H1 (cell line): ENCODE data around the gene SLC19A1. TPM values are rescaled to one million over a fixed set of nuclear protein-coding genes. Genes with fewer than 3 reads are reported as not detected.

Experiments used
- CTCF ChIA-PET: fragments of 300-600 bp; sonication (Branson Sonifier 250); formaldehyde crosslinking; loops from one replicate; lab custom pipeline; 2021; ENCODE audit not compliant: partially characterized antibody; lab: Charles Lee
- POLR2A ChIA-PET: fragments of 300-600 bp; sonication (Branson Sonifier 250); formaldehyde crosslinking; loops from one replicate; lab custom pipeline; 2021; ENCODE audit warnings: inconsistent platforms; ENCODE audit not compliant: partially characterized antibody; lab: Charles Lee
- DNase-seq, 2 experiments: peaks; one replicate each; pipeline versions ENCODE4 v3.0.0 to v3.0.0-alpha.2; 2010 to 2022; ENCODE audit warnings: low spot score in 2 of 2, low read depth in 1 of 2, mixed read lengths in 1 of 2
- FAIRE-seq: peaks from 2 replicates; lab custom pipeline; 2011; peaks lifted over from hg19 to GRCh38; lab: Jason Lieb, UNC
- H2AFZ ChIP-seq: 2 replicates; pipeline ENCODE4 v1.8.1; 2012; ENCODE audit warnings: low read length, inconsistent platforms
- H2AK5ac ChIP-seq: 2 replicates; pipeline ENCODE4 v1.6.1; 2013; ENCODE audit warnings: low read depth, low read length
- H2BK120ac ChIP-seq: replicated peaks from 2 replicates; pipeline ENCODE3; 2013; ENCODE audit warnings: low read depth, low read length, inconsistent platforms
- H2BK12ac ChIP-seq: 2 replicates; pipeline ENCODE4 v1.6.1; 2013; ENCODE audit warnings: low read depth, low read length
- H2BK15ac ChIP-seq: 2 replicates; pipeline ENCODE4 v1.6.1; 2013; ENCODE audit warnings: low read length
- H2BK20ac ChIP-seq: 2 replicates; pipeline ENCODE4 v1.6.1; 2013; ENCODE audit warnings: low read length
- H2BK5ac ChIP-seq: 2 replicates; pipeline ENCODE4 v1.6.1; 2013; ENCODE audit warnings: low read depth, low read length
- H3K14ac ChIP-seq: 2 replicates; pipeline ENCODE4 v1.6.1; 2013; ENCODE audit warnings: inconsistent platforms; ENCODE audit not compliant: insufficient read length
- H3K18ac ChIP-seq: 2 replicates; pipeline ENCODE4 v1.6.1; 2013; ENCODE audit warnings: low read length; ENCODE audit errors: extremely low read depth
- H3K23ac ChIP-seq: 2 replicates; pipeline ENCODE4 v1.6.1; 2013; ENCODE audit warnings: inconsistent platforms; ENCODE audit not compliant: insufficient read length
- H3K23me2 ChIP-seq: 2 replicates; pipeline ENCODE4 v1.6.1; 2013; ENCODE audit warnings: low read depth, low read length
- H3K27ac ChIP-seq: 2 replicates; pipeline ENCODE4 v1.6.1; 2011; ENCODE audit warnings: low read depth, low read length, inconsistent platforms
- H3K27me3 ChIP-seq, 4 experiments: replicated peaks in 1 of 4; 1 replicate in 1 of 4; 2 replicates in 3 of 4; pipeline versions ENCODE4 v1.6.1 to v1.8.1; 2011 to 2013; ENCODE audit warnings: low read length in 3 of 4, mild to moderate bottlenecking in 3 of 4, inconsistent platforms in 2 of 4, mixed read lengths in 2 of 4, moderate library complexity in 1 of 4; ENCODE audit not compliant: control insufficient read depth in 3 of 4, insufficient read depth in 3 of 4; ENCODE audit errors: extremely low read depth in 1 of 4
- H3K36me3 ChIP-seq, 4 experiments: 2 replicates each; pipeline versions ENCODE4 v1.6.1 to v1.8.1; 2011 to 2013; ENCODE audit warnings: mild to moderate bottlenecking in 4 of 4, low read length in 3 of 4, moderate library complexity in 2 of 4, control low read depth in 1 of 4, inconsistent platforms in 1 of 4; ENCODE audit not compliant: insufficient read depth in 4 of 4, control insufficient read depth in 2 of 4
- H3K4ac ChIP-seq: replicated peaks from 2 replicates; pipeline ENCODE3; 2013; ENCODE audit warnings: low read length, low read depth, mixed read lengths, inconsistent platforms; ENCODE audit not compliant: insufficient read length
- H3K4me1 ChIP-seq, 4 experiments: replicated peaks in 1 of 4; 1 replicate in 1 of 4; 2 replicates in 3 of 4; pipeline versions ENCODE4 v1.6.1 to v1.8.1; 2011 to 2013; ENCODE audit warnings: low read length in 3 of 4, inconsistent platforms in 2 of 4, mixed read lengths in 1 of 4; ENCODE audit not compliant: insufficient read depth in 4 of 4, control insufficient read depth in 3 of 4
- H3K4me2 ChIP-seq, 2 experiments: 2 replicates each; pipeline versions ENCODE4 v1.6.1 to v1.8.1; 2011 to 2013; ENCODE audit warnings: low read depth in 2 of 2, low read length in 2 of 2, control low read depth in 1 of 2, inconsistent platforms in 1 of 2, mild to moderate bottlenecking in 1 of 2; ENCODE audit not compliant: insufficient read depth in 1 of 2
- H3K4me3 ChIP-seq, 4 experiments: fragments of 200-600, 300-600 bp in 1 of 4; sonication (generic), shearing (Covaris generic), sonication (Bioruptor Twin) in 1 of 4; 2 replicates each; pipeline versions ENCODE4 v1.5.1 to v1.8.1; 2011 to 2016; ENCODE audit warnings: low read length in 4 of 4, low read depth in 3 of 4, control low read depth in 2 of 4, inconsistent platforms in 2 of 4, mild to moderate bottlenecking in 2 of 4, mixed read lengths in 1 of 4, moderate library complexity in 1 of 4; ENCODE audit not compliant: insufficient read depth in 2 of 4; ENCODE audit errors: extremely low read depth in 1 of 4
- H3K56ac ChIP-seq: replicated peaks from 2 replicates; pipeline ENCODE3; 2013; ENCODE audit warnings: low read depth, mild to moderate bottlenecking, mixed read lengths, low read length, inconsistent platforms; ENCODE audit not compliant: insufficient read length
- H3K79me1 ChIP-seq: 2 replicates; pipeline ENCODE4 v1.6.1; 2013; ENCODE audit warnings: low read depth, low read length, control low read depth
- H3K79me2 ChIP-seq, 2 experiments: 2 replicates each; pipeline versions ENCODE4 v1.6.1 to v1.8.1; 2012 to 2013; ENCODE audit warnings: low read length in 2 of 2, mild to moderate bottlenecking in 2 of 2, inconsistent platforms in 1 of 2; ENCODE audit not compliant: insufficient read depth in 2 of 2, control insufficient read depth in 1 of 2
- H3K9ac ChIP-seq, 4 experiments: replicated peaks in 1 of 4; 1 replicate in 1 of 4; 2 replicates in 3 of 4; pipeline versions ENCODE4 v1.6.1 to v1.8.1; 2011 to 2013; ENCODE audit warnings: low read depth in 3 of 4, low read length in 3 of 4, control low read depth in 2 of 4, mild to moderate bottlenecking in 2 of 4, moderate library complexity in 2 of 4, inconsistent platforms in 1 of 4; ENCODE audit errors: extremely low read depth in 1 of 4
- H3K9me3 ChIP-seq, 2 experiments: 2 replicates each; pipeline versions ENCODE4 v1.6.1 to v1.8.1; 2012 to 2013; ENCODE audit warnings: mild to moderate bottlenecking in 2 of 2, moderate library complexity in 2 of 2, control low read depth in 1 of 2, inconsistent platforms in 1 of 2, low read depth in 1 of 2, low read length in 1 of 2, mixed read lengths in 1 of 2; ENCODE audit not compliant: insufficient read depth in 2 of 2
- H4K20me1 ChIP-seq, 2 experiments: replicated peaks in 1 of 2; 2 replicates each; pipeline versions ENCODE3 to v1.8.1; 2011 to 2013; ENCODE audit warnings: inconsistent platforms in 2 of 2, low read length in 2 of 2, mild to moderate bottlenecking in 1 of 2; ENCODE audit not compliant: insufficient read depth in 2 of 2, control insufficient read depth in 1 of 2
- H4K5ac ChIP-seq: 2 replicates; pipeline ENCODE4 v1.6.1; 2013; ENCODE audit warnings: low read length, low read depth, mixed read lengths, inconsistent platforms; ENCODE audit not compliant: insufficient read length
- H4K8ac ChIP-seq: 2 replicates; pipeline ENCODE4 v1.8.0; 2013; ENCODE audit warnings: mild to moderate bottlenecking, moderate library complexity, low read length, inconsistent platforms; ENCODE audit not compliant: insufficient read depth; ENCODE audit errors: extremely low read depth
- H4K91ac ChIP-seq: replicated peaks from 2 replicates; pipeline ENCODE3; 2013; ENCODE audit warnings: low read length, mixed read lengths, inconsistent platforms; ENCODE audit not compliant: insufficient read length
- ASH2L ChIP-seq: fragments of 200-600, 300-600 bp; sonication (generic); IDR thresholded peaks from one replicate; pipeline ENCODE4 v1.7.1; 2017; ENCODE audit warnings: low read length
- CBX8 ChIP-seq: fragments of 300-800, 300-1000 bp; sonication (generic); IDR thresholded peaks from 2 replicates; pipeline ENCODE4 v1.7.1; 2016; ENCODE audit warnings: low read depth, low read length, borderline replicate concordance
- CHD1 ChIP-seq: IDR thresholded peaks from 2 replicates; pipeline ENCODE4 v1.6.1; 2012; ENCODE audit warnings: low read depth, low read length, improper control_type of control experiment
- CHD2 ChIP-seq: IDR thresholded peaks from 2 replicates; pipeline ENCODE4 v1.6.1; 2012; ENCODE audit warnings: low read length, improper control_type of control experiment
- GABPA ChIP-seq: IDR thresholded peaks from 2 replicates; pipeline ENCODE4 v1.6.1; 2011; ENCODE audit warnings: mild to moderate bottlenecking, low read length, moderate library complexity, borderline replicate concordance; ENCODE audit not compliant: insufficient read depth
- GTF2F1 ChIP-seq: IDR thresholded peaks from 2 replicates; pipeline ENCODE4 v1.6.1; 2012; ENCODE audit warnings: low read depth, low read length, improper control_type of control experiment, borderline replicate concordance
- JUN ChIP-seq: IDR thresholded peaks from 2 replicates; pipeline ENCODE4 v1.6.1; 2011; ENCODE audit warnings: low read depth, mild to moderate bottlenecking, improper control_type of control experiment, low read length
- KDM4A ChIP-seq: IDR thresholded peaks from one replicate; pipeline ENCODE4 v1.7.1; 2012; ENCODE audit warnings: low read depth, mild to moderate bottlenecking, moderate library complexity, low read length, inconsistent platforms; ENCODE audit not compliant: severe bottlenecking
- TBP ChIP-seq: IDR thresholded peaks from 2 replicates; pipeline ENCODE4 v1.6.1; 2011; ENCODE audit warnings: low read depth, low read length, improper control_type of control experiment
- YY1 ChIP-seq: IDR thresholded peaks from 2 replicates; pipeline ENCODE4 v1.6.1; 2011; ENCODE audit warnings: low read depth, mild to moderate bottlenecking, low read length
- ZNF274 ChIP-seq: IDR thresholded peaks from 2 replicates; pipeline ENCODE4 v1.7.0; 2012; ENCODE audit warnings: low read length, borderline replicate concordance; ENCODE audit errors: extremely low read depth
- WGBS, 2 experiments: shearing (Covaris generic) in 1 of 2; methylation state at CpG; one replicate each; pipeline versions ENCODE4 v1.1.6 to v1.1.7; 2013 to 2015; ENCODE audit warnings: low lambda C conversion rate in 2 of 2, mixed read lengths in 2 of 2, inconsistent platforms in 1 of 2, low coverage in 1 of 2, missing lambda C conversion rate in 1 of 2; ENCODE audit not compliant: insufficient replicate concordance in 2 of 2, insufficient coverage in 1 of 2, insufficient read length in 1 of 2; ENCODE audit errors: extremely low coverage in 1 of 2, missing lambda C conversion rate in 1 of 2; 5-methylcytosine and 5-hydroxymethylcytosine counted together
- polyA plus RNA-seq, 7 experiments: library from polyadenylated mRNA; depleted of rRNA in 3 of 7; stranded (reverse) in 5 of 7; unstranded in 2 of 7; fragments of >200 nt in 5 of 7; fragments of 200-250 nt in 2 of 7; gene quantifications; 1 replicate in 5 of 7; 2 replicates in 1 of 7; 4 replicates in 1 of 7; pipeline versions ENCODE4 v1.2.1 to v1.2.3, GENCODE V29; 2011 to 2013; ENCODE audit warnings: missing spikeins in 2 of 7, mixed read lengths in 2 of 7
- total RNA-seq: library from RNA; stranded (reverse); fragmentation: NEBNext Ultra II Directional; extraction: Animal tissue kit (Norgen Biotek cat#: 25700); gene quantifications from 2 replicates; pipeline ENCODE4 v1.2.1, GENCODE V29; 2021

Gene SLC19A1
- total and polyA plus RNA-seq, 2 of the 8 experiments (the other 6 are each of a cell fraction or from before 2014, with no cell fraction given), result 31.6 to 43.8 TPM

DNA sequence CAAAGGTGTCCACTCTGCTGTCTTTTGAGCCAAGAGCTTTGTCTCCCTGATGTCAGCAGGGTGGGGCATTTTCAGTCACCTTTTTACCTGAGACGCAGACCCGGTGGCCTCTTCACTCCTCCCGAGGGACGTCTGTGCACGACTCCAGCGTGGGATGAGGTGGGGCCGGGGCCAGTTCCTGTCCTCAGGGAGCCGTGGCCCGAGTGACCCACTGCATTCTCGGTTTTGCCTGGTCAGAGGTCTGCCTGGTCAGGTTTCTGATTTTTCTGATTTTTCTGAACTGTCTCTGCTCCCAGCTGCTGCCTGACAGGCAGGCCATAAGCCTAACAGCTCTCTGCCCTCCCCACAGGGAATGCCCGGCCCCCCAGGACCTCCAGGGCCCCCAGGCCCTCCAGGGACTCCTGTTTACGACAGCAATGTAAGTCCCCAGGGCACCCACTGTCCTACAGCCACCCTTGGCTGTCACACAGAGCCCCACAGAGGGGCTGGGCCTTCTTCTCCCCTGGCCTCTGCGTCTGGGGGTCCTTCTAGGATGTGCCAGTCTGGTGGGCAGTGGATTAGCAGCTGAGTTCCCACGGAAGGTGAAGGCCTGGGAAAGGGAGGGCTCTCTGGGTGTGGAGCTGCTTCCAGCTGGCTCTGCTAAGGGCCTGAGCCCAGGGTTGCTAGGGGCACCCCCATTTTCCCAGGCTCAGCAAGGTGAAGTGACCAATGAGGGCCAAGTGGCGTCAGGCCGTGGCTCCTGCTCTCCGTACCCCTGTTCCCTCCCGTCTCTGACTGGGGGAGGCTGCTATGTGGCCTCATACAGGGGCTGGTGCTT lies 45.9 kb downstream of the SLC19A1 start:
- peaks cover 11% of the 10 kb centered on the region; the same call in 1 of the 2 replicates for H3K23me2 ChIP-seq
- H4K8ac ChIP-seq, result no peak overlapping the region
- no peaks in the 10 kb centered on the region for H3K4me1 ChIP-seq
- no peak overlapping the region for H2BK20ac ChIP-seq
- H3K4me2 ChIP-seq, result no peak overlapping the region
- H2AFZ ChIP-seq, result no peak overlapping the region
- H3K9me3 ChIP-seq, result no peaks in the 10 kb centered on the region
- H3K56ac ChIP-seq, result no peak overlapping the region
- ChIA-PET POLR2A (interaction anchor here (0.6 to 1.8 kb wide), 3 partner anchors 15 to 31 kb away, joined by 3 to 4 read pairs (median 3); no protein-coding TSS in a partner anchor), CTCF (interaction anchor here (0.7 to 1.3 kb wide), 3 partner anchors 14 to 204 kb away, joined by 3 to 6 read pairs (median 3); no protein-coding TSS in a partner anchor)
- H3K27me3 ChIP-seq, result no peaks in the 10 kb centered on the region
- H4K5ac ChIP-seq, result no peak overlapping the region
- DNase-seq, result no peak
- H2BK12ac ChIP-seq, result no peak overlapping the region
- no peak overlapping the region for H3K4ac ChIP-seq
- no peak overlapping the region; the same call in 1 of the 2 replicates for H2BK5ac ChIP-seq
- no peak overlapping the region for H2BK15ac ChIP-seq
- H2AK5ac ChIP-seq, result no peak overlapping the region
- H3K27ac ChIP-seq, result no peak overlapping the region
- peaks cover 14 to 72% (median 30%) of the 10 kb centered on the region in 4 experiments for H3K36me3 ChIP-seq
- H3K18ac ChIP-seq, result no peak overlapping the region
- peaks cover 2 to 8% of the 10 kb centered on the region in 2 experiments for H4K20me1 ChIP-seq
- TF ChIP-seq YY1, result no peak
- no peak for TF ChIP-seq CHD2
- no peak for TF ChIP-seq ASH2L
- no peak for TF ChIP-seq GTF2F1
- TF ChIP-seq JUN, result no peak
- no peak for TF ChIP-seq GABPA
- no peak for TF ChIP-seq KDM4A
- no peak for TF ChIP-seq CBX8
- no peak for TF ChIP-seq TBP
- no peak for TF ChIP-seq ZNF274
- TF ChIP-seq CHD1, result no peak
- 93% methylated on average over 17 of the region's 18 CpGs; no CpG with 5 or more reads in 1 of the 2 experiments for WGBS, 2 experiments
- H3K9ac ChIP-seq, result no peak overlapping the region
- H3K4me3 ChIP-seq, result no peak overlapping the region
- no peak overlapping the region for H4K91ac ChIP-seq
- H3K79me1 ChIP-seq, result no peaks in the 10 kb centered on the region; the same call in 1 of the 2 replicates
- H3K23ac ChIP-seq, result no peak overlapping the region
- no peak overlapping the region for H2BK120ac ChIP-seq
- no peak overlapping the region for H3K14ac ChIP-seq
- no peak for FAIRE-seq
- H3K79me2 ChIP-seq, result no peaks in the 10 kb centered on the region
